GM21825 (cell line): Measurements from ENCODE around the gene CPSF4.

Source experiments
- ATAC-seq: cut with Tn5 transposase; IDR thresholded peaks from one replicate; pipeline ENCODE4 v1.9.1; 2021; ENCODE audit warnings: mild to moderate bottlenecking, moderate library complexity; ENCODE audit not compliant: unreplicated experiment

CPSF4 gene

DNA sequence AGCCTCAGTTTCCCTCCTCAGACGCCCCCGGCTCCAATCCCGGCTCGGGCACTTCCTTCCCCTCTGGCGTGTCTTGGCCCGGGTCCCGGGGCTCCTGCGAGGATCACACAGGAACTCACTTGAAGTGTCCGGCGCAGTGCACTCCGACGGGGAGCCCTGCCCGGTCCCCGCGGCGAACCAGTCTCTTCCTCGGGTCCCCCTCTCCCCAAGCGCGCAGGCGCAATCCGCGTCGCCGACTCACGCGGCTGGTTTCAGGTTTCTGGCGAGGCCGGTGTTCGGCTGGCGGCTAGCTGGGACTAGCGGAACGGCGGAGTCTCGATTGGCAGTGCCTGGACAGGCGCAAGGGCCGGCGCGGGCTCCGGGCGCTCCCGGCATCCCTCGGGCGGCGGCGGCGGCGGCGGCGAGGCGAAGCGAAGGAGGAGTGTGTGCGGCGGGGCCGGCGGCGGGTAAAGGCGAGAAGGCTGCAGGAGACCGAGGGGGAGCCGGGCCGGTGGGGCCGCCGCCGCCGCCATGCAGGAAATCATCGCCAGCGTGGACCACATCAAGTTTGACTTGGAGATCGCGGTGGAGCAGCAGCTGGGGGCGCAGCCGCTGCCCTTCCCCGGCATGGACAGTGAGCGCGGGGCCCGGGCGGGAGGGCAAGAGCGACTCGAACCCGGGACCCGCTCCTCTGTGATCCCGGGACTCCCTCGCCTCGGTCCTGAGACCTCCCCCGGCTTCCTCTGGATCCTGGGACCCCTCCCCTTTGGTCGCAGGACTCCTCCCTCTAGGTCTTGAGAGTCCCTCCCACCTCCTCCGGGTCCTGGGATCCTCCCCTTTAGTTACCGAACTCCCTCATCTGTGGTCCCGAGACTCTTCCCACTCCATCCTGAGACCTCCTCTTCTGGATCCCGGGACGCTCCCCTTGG lies at the start of gene CPSF4, which contains the start of gene PTCD1:
CPSF4 (plus strand) TSS at position 371 of the 908 bp plus-strand sequence; CDS start at position 511, 140 bp downstream.
PTCD1 (minus strand) TSS at position 226 of the 908 bp plus-strand sequence. CDS start 3,556 bp downstream, outside the sequence.
- peak; percentile 91 for ATAC-seq

DNA sequence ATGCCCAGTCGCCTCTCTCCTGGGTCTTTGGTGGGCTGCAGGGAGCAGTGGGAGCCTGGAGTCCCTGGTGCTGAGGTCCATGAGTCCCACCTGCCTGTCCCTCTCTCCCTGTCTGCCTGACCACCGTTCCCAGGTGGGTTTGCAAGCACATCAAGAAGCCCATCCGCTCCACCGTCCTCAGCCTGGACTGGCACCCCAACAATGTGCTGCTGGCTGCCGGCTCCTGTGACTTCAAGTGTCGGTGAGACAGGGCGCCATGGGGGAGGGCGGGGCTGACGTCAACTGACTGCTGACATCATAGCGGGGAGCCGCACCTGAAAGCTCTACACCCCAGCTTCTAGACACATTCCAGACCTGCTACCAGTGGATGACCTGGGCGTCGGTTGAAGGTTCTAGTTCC lies 49.0 kb upstream of the CPSF4 start:
- no peak for ATAC-seq

DNA sequence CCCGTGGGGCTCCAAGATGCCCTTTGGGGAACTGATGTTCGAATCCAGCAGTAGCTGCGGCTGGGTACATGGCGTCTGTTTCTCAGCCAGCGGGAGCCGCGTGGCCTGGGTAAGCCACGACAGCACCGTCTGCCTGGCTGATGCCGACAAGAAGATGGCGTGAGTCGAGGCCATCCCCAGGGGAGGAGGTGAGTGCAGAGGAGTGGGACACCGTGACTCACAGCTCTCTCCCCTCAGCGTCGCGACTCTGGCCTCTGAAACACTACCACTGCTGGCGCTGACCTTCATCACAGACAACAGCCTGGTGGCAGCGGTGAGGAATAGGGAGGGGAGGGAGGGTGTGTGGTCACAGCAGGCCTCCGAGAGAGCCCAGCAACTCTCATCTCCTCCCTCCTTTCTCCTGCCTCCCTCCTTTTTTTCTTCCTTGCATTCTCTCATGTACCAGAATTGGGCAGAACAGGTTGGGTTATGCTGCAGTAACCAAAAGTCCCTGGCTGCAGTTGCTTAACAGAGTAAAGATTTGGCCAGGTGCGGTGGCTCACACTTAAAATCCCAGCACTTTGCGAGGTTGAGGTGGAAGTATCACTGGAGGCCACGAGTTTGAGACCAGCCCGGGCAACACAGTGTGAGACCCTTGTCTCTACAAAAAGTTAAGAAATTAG lies 47.7 kb upstream of the CPSF4 start:
- ATAC-seq: no peak

DNA sequence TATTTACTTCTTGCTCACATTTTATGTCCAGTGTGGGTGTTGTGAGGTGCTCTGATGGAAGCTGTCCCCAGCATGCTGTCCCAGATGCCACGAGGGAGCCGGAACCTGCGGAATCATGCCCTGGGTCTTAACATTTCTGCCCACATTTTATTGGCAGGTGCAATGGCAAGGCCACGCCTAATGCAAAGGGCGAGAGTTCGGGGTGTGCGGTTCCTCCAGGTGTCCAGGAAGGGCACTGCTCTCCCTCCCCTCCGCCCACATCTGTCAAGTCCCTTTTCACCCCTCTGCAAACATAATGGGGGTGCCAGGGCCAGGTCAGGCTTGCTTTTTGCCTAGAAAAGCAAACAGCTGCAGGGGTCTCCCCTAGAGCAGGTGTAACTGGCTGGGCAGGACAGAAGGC lies 46.7 kb upstream of the CPSF4 start:
- no peak for ATAC-seq

DNA sequence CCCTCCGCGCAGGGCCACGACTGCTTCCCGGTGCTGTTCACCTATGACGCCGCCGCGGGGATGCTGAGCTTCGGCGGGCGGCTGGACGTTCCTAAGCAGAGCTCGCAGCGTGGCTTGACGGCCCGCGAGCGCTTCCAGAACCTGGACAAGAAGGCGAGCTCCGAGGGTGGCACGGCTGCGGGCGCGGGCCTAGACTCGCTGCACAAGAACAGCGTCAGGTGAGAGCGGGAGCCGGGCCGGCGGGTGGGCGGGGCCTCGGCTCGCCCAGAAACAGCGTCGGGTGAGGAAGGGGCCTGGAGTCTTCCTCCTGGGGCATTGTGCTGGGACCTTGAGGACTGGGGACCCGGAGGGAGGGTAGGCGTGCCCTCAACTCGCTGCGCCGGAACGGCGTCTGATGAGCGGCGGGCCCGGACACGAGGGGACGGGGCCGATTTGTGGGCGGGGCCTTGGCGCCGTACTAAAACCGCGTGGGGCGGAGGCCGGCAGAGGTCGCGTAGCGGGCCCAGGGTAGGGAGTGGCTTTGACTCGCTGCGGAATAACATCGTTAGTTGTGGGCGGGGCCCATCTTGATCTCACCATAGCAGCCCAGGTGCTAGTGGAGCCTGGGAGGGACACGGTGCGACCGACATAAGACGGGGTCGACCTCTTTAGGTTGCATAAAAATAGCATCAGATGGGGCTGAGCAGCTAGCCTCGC lies 45.9 kb upstream of the CPSF4 start:
- ATAC-seq: peak; percentile 60

DNA sequence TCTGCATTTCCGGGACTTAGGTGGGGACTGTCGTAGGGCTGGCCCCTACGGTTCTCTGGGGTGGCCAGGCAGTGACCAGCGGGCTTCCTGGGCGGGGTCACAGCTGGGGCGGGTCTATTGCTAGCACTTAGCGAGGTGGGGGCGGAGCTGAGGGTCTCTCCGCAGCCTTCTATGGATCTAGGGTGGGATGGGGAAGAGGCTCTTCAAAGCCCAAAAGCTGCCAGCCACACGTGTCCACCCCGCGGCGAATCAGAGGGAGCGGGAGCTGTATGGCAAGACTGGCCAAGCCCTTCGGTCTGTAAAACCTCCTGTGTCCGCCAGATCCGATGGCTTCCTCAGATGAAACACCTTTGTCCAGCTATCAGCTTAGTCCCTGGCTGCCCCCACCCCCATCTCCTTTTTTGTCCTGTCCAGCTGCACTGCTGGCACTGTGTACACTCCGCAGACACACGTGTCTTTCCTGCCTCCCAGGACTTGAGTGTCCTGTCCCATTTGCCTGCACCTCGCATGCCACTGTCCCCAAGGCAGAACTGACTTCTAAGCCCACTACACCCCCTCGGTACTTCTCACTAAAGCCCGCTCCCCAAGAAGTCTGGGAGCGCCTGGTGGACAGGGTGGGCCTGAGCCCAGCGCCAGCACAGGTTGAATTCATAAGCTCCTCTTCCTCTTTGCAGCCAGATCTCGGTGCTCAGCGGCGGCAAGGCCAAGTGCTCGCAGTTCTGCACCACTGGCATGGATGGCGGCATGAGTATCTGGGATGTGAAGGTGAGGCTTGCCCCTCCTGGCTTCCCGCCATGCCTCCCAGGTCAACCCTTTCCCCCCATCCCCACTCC lies 45.2 kb upstream of the CPSF4 start:
- ATAC-seq: no peak

GRCh38 chr7:99394188-99394502 lies 44.6 kb upstream of the CPSF4 start:
- ATAC-seq: no peak

DNA sequence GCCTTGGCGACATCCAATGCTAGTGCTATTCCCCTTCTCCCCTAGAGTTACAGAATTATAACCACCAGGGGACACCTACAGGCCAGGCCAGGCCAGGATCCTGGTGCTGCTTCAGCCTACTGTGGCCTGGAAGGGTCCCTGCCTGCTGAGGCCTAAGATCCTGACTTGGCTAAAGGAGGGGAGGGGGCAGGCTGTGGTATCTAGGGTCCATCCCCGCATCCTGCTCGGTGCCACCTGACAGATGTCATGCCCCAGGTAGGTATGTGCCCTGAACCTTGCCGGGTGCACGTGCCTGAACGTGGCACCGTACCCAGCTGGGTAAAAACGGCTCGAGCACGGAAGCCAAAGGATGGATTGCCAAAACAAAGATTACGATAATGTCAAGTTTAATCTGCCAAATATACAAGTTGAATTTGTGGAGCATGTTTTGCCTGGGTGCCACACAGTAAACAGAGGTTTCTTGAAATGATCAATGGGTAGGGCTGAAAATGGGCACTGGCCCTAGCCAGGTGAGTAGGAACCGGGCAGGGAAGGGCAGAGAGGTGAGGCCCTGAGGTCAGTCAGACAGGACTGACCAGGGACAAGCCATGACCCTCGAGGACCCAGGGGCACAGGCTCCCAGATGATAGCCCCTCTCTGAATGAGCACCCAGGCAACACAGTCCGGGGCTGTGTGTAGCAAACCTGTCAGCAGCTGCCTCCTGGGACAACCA lies 43.0 kb upstream of the CPSF4 start:
- no peak for ATAC-seq

GRCh38 chr7:99396418-99397296 lies 42.1 kb upstream of the CPSF4 start:
- no peak for ATAC-seq

DNA sequence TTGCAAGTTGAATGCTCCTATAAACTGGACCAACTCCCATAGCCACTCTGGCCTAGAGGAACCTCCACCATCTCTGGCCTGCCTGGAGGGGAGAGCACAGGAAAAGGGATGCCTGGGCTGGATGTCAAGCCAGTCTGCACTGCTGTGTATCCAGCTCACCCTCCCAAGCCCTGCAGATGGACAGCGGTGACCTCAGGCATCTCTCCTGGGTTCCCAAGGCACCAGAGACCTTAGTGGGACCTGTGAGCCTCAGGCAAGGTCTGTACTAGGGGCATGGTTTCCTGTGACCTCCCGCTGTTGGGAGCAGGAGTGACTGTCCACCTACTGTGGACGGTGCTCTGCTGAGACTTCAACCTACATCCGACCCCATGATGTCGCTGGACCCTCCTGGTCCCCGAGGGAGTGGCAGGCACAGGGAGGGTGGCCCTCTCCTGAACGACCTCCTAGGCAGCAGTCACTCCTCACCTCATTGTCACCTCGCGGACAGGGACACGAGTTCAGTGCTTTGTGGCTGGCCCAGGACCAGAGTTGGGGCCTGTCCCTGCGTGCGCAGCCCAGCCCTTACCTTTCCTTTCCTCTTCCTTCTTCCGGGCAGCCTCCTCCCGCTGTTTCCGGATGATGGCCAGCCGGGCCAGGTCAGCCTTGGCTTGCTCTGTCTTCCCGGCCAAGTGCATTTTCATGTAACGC lies 41.3 kb upstream of the CPSF4 start:
- ATAC-seq: no peak

DNA sequence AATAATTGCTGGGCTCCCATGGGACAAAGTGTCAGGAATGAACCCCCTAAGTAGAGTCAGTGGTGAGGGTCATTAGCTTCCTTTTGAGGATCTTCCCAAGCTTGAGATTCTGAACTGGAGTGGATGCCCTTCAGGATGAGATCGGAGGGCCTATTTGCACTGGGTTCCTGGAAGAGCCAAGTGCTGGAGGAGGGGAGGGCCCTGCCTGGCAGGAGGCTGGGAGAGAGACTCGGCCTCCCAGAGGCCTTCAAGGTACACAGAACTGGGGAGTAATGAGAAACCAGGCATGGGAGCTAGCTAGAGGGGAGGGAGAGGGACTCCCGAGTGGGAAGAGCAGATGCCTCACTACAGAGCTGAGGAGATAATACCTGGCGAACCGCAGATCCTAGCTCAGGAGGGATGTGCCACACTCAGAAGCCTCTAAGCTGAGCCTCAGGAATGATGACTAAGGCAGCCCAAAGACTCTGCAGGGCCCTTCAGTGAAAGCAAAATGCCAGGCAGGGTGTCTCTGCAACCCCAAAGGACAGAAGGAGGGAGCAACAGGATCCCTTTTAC lies 39.8 kb upstream of the CPSF4 start:
- ATAC-seq: no peak

- no peak for ATAC-seq
These were observed 39.1 kb upstream of the CPSF4 start for GRCh38 chr7:99399597-99399996.

- no peak for ATAC-seq
These were observed 35.9 kb upstream of the CPSF4 start for GRCh38 chr7:99402854-99403253.

- no peak for ATAC-seq
These were observed 35.0 kb upstream of the CPSF4 start for GRCh38 chr7:99403764-99404163.

- ATAC-seq: no peak
These were observed 34.3 kb upstream of the CPSF4 start for GRCh38 chr7:99404235-99404976.

GRCh38 chr7:99404977-99405320 lies 33.8 kb upstream of the CPSF4 start:
- no peak for ATAC-seq

- no peak for ATAC-seq
These were observed 32.2 kb upstream of the CPSF4 start for GRCh38 chr7:99406557-99406956.
